GM18520 (cell line): ENCODE data around the gene CORO7.

ENCODE experiments used
- ATAC-seq: cut with Tn5 transposase; IDR thresholded peaks from one replicate; pipeline ENCODE4 v1.9.1; 2021; ENCODE audit not compliant: unreplicated experiment

CORO7 gene

GRCh38 chr16:4324492-4325252 lies 91.7 kb downstream of the CORO7 start:
- no peak for ATAC-seq

- no peak for ATAC-seq
Observed at GRCh38 chr16:4323845-4324488, 92.4 kb downstream of the CORO7 start.

DNA sequence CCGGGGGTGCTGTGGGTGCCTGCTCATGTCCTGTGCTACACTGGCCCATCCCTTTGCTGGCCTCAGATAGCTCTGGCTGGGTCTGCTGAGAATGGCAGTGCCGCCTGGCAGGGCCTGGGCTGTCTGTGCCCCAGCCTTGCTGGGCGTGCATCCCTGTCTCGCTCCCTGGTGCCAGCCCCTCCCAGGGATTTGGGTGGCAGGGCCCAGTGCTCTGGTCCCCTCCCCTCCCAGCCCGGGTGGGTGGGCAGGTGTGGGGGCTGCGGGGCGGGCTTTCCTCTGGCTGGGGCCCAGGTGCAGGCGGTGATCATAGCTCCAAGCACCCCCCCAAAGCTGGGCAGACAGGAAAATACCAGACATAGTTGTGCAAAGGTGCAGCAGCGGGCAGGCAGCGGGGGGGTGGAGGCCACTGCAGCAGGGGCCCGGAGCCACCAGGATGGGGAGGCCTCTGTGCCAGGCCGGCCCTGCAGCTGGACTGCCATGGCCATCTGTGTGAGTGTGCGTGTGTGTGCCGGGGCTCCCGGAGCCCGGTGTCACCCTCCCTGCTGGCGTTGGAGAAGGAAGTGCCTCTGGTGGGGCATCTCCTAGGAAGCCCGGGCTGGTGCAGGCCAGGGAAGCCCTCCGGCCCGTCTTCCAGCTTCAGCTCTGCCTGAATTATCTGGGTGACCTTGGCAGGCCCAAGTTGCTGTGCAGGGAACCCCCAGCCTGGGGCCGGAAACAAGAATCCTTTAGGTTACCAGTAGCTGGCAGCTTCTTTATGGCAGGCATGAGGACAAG lies 93.1 kb downstream of the CORO7 start:
- no peak for ATAC-seq

DNA sequence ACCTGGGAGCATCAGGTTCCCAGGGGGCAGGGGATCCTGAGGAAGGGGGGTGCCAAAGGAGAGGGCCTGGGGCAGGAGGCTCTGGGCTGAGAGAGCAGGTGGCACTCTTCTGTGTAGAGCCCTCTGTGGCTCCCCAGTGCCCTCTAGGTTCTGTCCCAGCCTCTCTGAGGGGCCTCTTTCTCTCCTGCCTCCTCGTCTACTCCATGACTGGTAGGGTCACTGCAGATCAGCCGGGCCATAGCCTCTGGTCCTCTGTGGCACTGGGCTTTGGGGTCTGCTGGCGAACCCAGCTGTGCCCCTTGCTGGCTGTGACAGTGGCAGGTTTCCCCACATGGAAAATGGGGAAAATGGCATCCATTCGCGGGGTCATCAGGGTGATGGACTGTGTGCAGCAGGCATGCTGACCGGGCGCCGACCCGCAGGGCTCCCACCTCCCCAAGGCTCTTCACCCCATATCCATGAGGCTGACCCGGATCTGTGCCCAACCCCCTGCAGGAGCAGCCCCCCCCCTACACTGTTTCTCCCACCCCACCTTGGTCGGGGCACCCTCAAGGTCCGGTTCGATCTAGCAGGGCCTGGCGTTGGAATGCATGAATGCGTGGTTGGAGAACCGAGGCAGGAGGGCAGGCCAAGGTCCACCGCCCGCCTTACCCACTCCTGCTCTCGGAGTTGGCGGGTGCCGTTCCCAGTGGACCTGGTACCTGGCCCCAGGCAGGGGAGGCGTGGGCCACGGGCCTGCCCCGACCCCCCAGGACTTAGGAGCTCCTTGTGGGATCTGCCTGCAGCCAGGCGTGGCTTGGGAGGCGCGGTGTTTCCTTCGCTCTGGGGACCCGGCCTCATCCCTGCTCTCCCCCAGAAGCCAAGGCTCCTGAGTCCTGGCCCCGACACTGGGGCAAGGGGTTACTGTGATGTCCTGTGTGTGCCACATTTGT lies 94.0 kb downstream of the CORO7 start:
- ATAC-seq: no peak

- no peak for ATAC-seq
Observed at GRCh38 chr16:4321286-4322120, 94.9 kb downstream of the CORO7 start.

GRCh38 chr16:4320571-4321137 lies 95.7 kb downstream of the CORO7 start:
- no peak for ATAC-seq

GRCh38 chr16:4319454-4320421 lies 96.7 kb downstream of the CORO7 start:
- ATAC-seq: no peak

GRCh38 chr16:4318967-4319366 lies 97.4 kb downstream of the CORO7 start:
- ATAC-seq: no peak

- ATAC-seq: no peak
Observed at GRCh38 chr16:4318451-4318910, 97.9 kb downstream of the CORO7 start.

DNA sequence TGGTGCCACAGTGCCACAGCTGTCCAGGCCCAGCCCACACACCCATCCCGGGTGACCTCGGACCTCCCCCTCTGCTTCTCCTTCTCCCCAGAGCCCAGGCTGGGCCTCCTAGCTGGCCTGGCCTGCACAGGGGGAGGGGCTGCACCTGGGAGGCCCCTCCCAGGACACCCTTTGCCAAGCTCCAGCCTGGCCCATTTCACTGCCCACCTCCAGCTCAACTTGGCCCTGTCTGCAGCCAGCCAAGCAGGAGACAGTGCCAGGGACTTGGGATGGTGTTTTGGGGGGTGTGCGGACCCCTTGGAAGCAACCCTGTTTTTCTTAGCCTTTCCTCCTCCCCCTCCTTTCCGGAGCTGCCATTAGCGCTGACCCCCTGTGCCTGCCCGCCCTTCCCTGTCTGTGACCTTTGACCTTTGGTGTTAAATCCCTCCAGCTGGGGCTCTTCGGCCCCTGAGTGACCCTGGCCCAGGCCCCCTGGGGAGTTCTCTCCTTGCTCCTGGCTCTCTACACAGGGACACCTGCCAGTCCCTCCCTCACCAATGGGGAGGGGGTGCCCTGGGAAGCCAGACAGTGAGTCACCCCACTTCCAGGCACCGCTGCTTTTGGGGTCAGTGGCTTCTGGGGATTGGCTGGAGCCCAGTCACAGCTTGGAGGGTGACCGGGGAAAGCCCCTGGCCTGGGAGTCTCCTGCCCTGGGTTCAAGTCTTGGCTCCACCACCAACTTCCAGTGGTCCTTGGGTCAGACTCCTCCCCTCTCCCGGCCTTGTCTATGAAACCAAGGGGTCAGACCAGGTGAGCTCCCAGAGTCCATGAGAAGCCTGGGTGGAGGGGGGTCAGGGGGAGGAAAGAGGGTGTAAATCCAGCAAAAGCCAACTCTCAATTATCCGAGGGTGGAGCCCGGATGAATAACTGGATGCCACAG lies 98.6 kb downstream of the CORO7 start:
- ATAC-seq: no peak

DNA sequence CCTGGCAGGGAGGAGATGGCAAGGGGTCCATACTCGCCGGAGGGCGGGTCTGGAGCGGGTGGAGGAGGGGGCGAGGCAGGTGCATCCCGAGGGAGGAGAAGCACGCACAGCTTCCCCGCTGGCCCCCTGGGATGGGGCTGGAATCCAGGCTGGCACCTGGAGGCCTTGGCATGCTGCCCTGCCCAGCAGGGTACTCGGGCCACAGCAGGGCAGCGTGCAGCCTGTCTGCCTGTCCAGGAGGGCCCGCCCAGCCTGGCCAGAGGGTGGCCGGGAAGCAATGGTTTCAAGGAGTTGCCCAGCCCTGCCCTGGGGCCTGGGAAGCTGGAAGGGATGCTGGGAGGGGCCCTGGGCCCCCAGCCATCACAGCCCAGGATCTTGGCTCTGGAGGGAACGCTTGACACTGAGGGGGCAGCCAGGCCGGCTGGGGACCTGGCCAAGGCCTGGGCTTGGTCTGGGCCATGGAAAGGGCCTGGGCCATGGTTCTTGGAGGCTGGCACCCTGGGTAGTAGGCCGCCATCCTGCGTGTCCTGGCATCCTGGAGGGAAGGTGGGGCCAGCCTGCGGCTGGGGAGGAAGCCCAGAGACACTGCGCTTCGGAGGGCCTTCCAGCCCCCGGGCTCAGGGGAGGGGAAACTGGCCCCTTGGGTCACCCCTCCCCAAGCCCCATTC lies 99.4 kb downstream of the CORO7 start:
- ATAC-seq: no peak

- ATAC-seq: no peak
Observed at GRCh38 chr16:4316108-4316863, 100.1 kb downstream of the CORO7 start.

- ATAC-seq: no peak
Observed at GRCh38 chr16:4315186-4316107, 100.9 kb downstream of the CORO7 start, which contains the start of gene GLIS2. Gene GLIS2, plus strand, starts transcription at chr16:4316067. Its CDS starts 16,214 bp downstream, at chr16:4332281.

GRCh38 chr16:4314532-4315185 lies 101.7 kb downstream of the CORO7 start:
- no peak for ATAC-seq
